ENCODE measurements around the gene CLIP4. TPM values are rescaled to one million over a fixed set of nuclear protein-coding genes. Genes with fewer than 3 reads are reported as not detected.

CLIP4 gene
- polyA plus RNA-seq, 3 donors from 2014 or later = 20.4 to 32.7 (median 20.5) TPM

- no peak overlapping the region for H3K27ac Mint-ChIP-seq
- H3K27me3 Mint-ChIP-seq (ENCODE audit: low read depth in 3 of 3) = peaks cover 7 to 9% (median 7%) of the 10 kb centered on the region in 3 donors
- no peaks in the 10 kb centered on the region for H3K4me1 Mint-ChIP-seq
- no peak for DNase-seq
- H3K9me3 Mint-ChIP-seq = no peaks in the 10 kb centered on the region
- H3K4me3 Mint-ChIP-seq = no peak overlapping the region
- no peaks in the 10 kb centered on the region for H3K36me3 Mint-ChIP-seq
These were observed 111.6 kb downstream of the CLIP4 start for GRCh38 chr2:29226808-29227207.

- Mint-ChIP-seq H3K4me3 (no peak overlapping the region), H3K27ac (no peak overlapping the region), H3K4me1 (no peaks in the 10 kb centered on the region), H3K9me3 (no peaks in the 10 kb centered on the region), H3K27me3 (ENCODE audit: low read depth in 3 of 3) (peaks cover 4 to 9% (median 9%) of the 10 kb centered on the region in 3 donors), H3K36me3 (no peaks in the 10 kb centered on the region)
- no peak for DNase-seq
These were observed 112.9 kb downstream of the CLIP4 start for GRCh38 chr2:29227935-29228675.

- Mint-ChIP-seq H3K27ac (no peak overlapping the region), H3K4me3 (no peak overlapping the region), H3K36me3 (no peaks in the 10 kb centered on the region), H3K4me1 (no peaks in the 10 kb centered on the region), H3K9me3 (no peaks in the 10 kb centered on the region), H3K27me3 (ENCODE audit: low read depth in 3 of 3) (peaks cover 4 to 9% (median 7%) of the 10 kb centered on the region in 3 donors)
- no peak for DNase-seq
These were observed 113.7 kb downstream of the CLIP4 start for GRCh38 chr2:29228947-29229346.

GRCh38 chr2:29229640-29230039, 114.4 kb downstream of the CLIP4 start:
- no peaks in the 10 kb centered on the region for H3K36me3 Mint-ChIP-seq
- peaks cover 3 to 6% (median 4%) of the 10 kb centered on the region in 3 donors for H3K27me3 Mint-ChIP-seq (ENCODE audit: low read depth in 3 of 3)
- H3K4me3 Mint-ChIP-seq = no peak overlapping the region
- DNase-seq = no peak
- H3K27ac Mint-ChIP-seq = no peak overlapping the region
- H3K4me1 Mint-ChIP-seq = no peaks in the 10 kb centered on the region
- H3K9me3 Mint-ChIP-seq = no peaks in the 10 kb centered on the region

- no peaks in the 10 kb centered on the region for H3K9me3 Mint-ChIP-seq
These were observed 116.8 kb downstream of the CLIP4 start for GRCh38 chr2:29232041-29232440.

GRCh38 chr2:29233428-29233827, 118.2 kb downstream of the CLIP4 start:
- no peaks in the 10 kb centered on the region for H3K36me3 Mint-ChIP-seq
- peaks cover 3 to 9% (median 5%) of the 10 kb centered on the region in 3 donors for H3K27me3 Mint-ChIP-seq (ENCODE audit: low read depth in 3 of 3)
- H3K4me3 Mint-ChIP-seq = no peak overlapping the region
- H3K4me1 Mint-ChIP-seq = no peaks in the 10 kb centered on the region
- DNase-seq = no peak
- no peaks in the 10 kb centered on the region for H3K9me3 Mint-ChIP-seq
- H3K27ac Mint-ChIP-seq = peak overlapping the region in 1 of 6 donors; percentile 12

More at GRCh38 chr2:29232041-29232440, 116.8 kb downstream of the CLIP4 start:
- Mint-ChIP-seq H3K27me3 (ENCODE audit: low read depth in 3 of 3) (peaks cover 3 to 5% (median 3%) of the 10 kb centered on the region in 3 donors), H3K4me1 (no peaks in the 10 kb centered on the region), H3K27ac (no peak overlapping the region), H3K36me3 (no peaks in the 10 kb centered on the region), H3K4me3 (no peak overlapping the region)
- no peak for DNase-seq

- Mint-ChIP-seq H3K27ac (no peak overlapping the region), H3K27me3 (ENCODE audit: low read depth in 3 of 3) (peaks cover 3 to 11% (median 5%) of the 10 kb centered on the region in 3 donors), H3K9me3 (no peaks in the 10 kb centered on the region), H3K4me3 (no peak overlapping the region), H3K4me1 (no peaks in the 10 kb centered on the region), H3K36me3 (no peaks in the 10 kb centered on the region)
- no peak for DNase-seq
These were observed 120.2 kb downstream of the CLIP4 start for GRCh38 chr2:29235411-29235810.

GRCh38 chr2:29236074-29236473, 120.9 kb downstream of the CLIP4 start:
- no peaks in the 10 kb centered on the region for H3K4me1 Mint-ChIP-seq
- no peak overlapping the region for H3K27ac Mint-ChIP-seq
- no peak overlapping the region for H3K4me3 Mint-ChIP-seq
- DNase-seq = no peak
- H3K36me3 Mint-ChIP-seq = no peaks in the 10 kb centered on the region
- H3K27me3 Mint-ChIP-seq (ENCODE audit: low read depth in 3 of 3) = peaks cover 3 to 14% (median 5%) of the 10 kb centered on the region in 3 donors
- no peaks in the 10 kb centered on the region for H3K9me3 Mint-ChIP-seq

- Mint-ChIP-seq H3K9me3 (no peaks in the 10 kb centered on the region), H3K36me3 (no peaks in the 10 kb centered on the region), H3K27me3 (ENCODE audit: low read depth in 3 of 3) (peaks cover 3 to 14% (median 3%) of the 10 kb centered on the region in 3 donors), H3K27ac (no peak overlapping the region), H3K4me3 (no peak overlapping the region), H3K4me1 (no peaks in the 10 kb centered on the region)
- DNase-seq = no peak
These were observed 123.3 kb downstream of the CLIP4 start for GRCh38 chr2:29238497-29238896.

Other genes with a start within 250 kb of the CLIP4 start
- 10 to 100 TPM; 13.1 to 20.5 (median 16.3) TPM for gene TRMT61B, start 245.1 kb upstream of the CLIP4 start, polyA plus RNA-seq
- gene WDR43, start 220.7 kb upstream of the CLIP4 start, polyA plus RNA-seq = 10 to 100 TPM; 14.2 to 24.6 (median 21.9) TPM
- 10 to 100 TPM in 1 of 3 donors, 1 to 10 TPM in 2; 3.1 to 13.0 (median 9.5) TPM for gene TOGARAM2, start 134.1 kb upstream of the CLIP4 start, polyA plus RNA-seq
- not detected for gene PCARE, start 40.9 kb upstream of the CLIP4 start, polyA plus RNA-seq